T follicular helper cell (primary cell): Measurements from ENCODE around the gene CPSF4L.

Experiments used
- DNase-seq: peaks from one replicate; pipeline ENCODE4 v3.0.0-alpha.2; 2020; ENCODE audit warnings: low read depth

Gene CPSF4L

GRCh38 chr17:73289549-73290254 is 28.0 kb upstream of the CPSF4L start:
- no peak for DNase-seq

- no peak for DNase-seq
Measured at GRCh38 chr17:73288534-73289302, 27.0 kb upstream of the CPSF4L start.

- DNase-seq = no peak
Measured at GRCh38 chr17:73286863-73287296, 25.2 kb upstream of the CPSF4L start.

GRCh38 chr17:73285916-73286862 is 24.5 kb upstream of the CPSF4L start:
- no peak for DNase-seq

- DNase-seq = no peak
Measured at GRCh38 chr17:73285603-73285908, 23.9 kb upstream of the CPSF4L start.

GRCh38 chr17:73284906-73285602 is 23.4 kb upstream of the CPSF4L start:
- no peak for DNase-seq

- no peak for DNase-seq
Measured at GRCh38 chr17:73284354-73284753, 22.7 kb upstream of the CPSF4L start.

GRCh38 chr17:73283841-73284282 is 22.2 kb upstream of the CPSF4L start:
- DNase-seq = no peak

- no peak for DNase-seq
Measured at GRCh38 chr17:73283250-73283649, 21.6 kb upstream of the CPSF4L start.

- no peak for DNase-seq
Measured at GRCh38 chr17:73282629-73283028, 20.9 kb upstream of the CPSF4L start.

- DNase-seq = no peak
Measured at GRCh38 chr17:73281928-73282327, 20.2 kb upstream of the CPSF4L start.

GRCh38 chr17:73280191-73280590 is 18.5 kb upstream of the CPSF4L start:
- no peak for DNase-seq

GRCh38 chr17:73279704-73280103 is 18.0 kb upstream of the CPSF4L start:
- no peak for DNase-seq

GRCh38 chr17:73278465-73279453 is 17.1 kb upstream of the CPSF4L start:
- DNase-seq = no peak

- DNase-seq = no peak
Measured at GRCh38 chr17:73278049-73278464, 16.4 kb upstream of the CPSF4L start.

- DNase-seq = no peak
Measured at GRCh38 chr17:73274490-73274889, 12.8 kb upstream of the CPSF4L start.

GRCh38 chr17:73272906-73273218 is 11.2 kb upstream of the CPSF4L start:
- no peak for DNase-seq

- DNase-seq = no peak
Measured at GRCh38 chr17:73271072-73271471, 9.4 kb upstream of the CPSF4L start.

GRCh38 chr17:73269791-73270190 is 8.1 kb upstream of the CPSF4L start:
- DNase-seq = no peak

GRCh38 chr17:73269329-73269615 is 7.6 kb upstream of the CPSF4L start:
- DNase-seq = no peak
